ENCODE measurements around the gene MAP2K2. TPM values are rescaled to one million over a fixed set of nuclear protein-coding genes. Genes with fewer than 3 reads are reported as not detected.

The MAP2K2 gene
- total RNA-seq, 2 donors from 2014 or later, result 51.2 to 71.8 TPM

DNA sequence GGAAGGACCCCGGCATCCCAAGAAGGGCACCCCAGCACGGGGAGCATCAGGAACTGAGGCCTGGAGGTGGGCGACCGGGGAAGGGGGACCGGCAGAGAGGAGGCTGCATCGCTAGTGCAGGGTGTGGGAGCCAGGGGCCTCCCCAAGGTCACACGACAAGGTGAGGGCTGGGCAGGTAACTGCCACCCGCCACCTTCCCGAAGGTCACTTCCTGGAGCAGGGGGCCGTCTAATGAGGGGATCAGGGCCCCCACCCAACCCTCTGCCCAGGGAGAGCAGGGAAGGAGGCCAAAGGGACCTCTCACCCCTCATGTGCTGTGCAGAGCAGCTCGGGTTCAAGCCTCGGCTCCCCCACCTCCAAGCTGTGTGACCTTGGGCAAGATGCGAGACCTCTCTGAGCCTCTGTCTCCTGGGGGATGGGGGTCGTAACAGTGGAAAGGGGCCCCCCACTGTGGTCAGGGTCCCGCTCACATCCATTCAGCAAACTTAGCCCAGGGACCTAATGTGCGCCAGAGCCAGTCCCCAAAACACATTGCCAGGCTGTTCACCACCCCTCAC is 63.2 kb downstream of the MAP2K2 start:
- TF ChIP-seq, protein P1, sequence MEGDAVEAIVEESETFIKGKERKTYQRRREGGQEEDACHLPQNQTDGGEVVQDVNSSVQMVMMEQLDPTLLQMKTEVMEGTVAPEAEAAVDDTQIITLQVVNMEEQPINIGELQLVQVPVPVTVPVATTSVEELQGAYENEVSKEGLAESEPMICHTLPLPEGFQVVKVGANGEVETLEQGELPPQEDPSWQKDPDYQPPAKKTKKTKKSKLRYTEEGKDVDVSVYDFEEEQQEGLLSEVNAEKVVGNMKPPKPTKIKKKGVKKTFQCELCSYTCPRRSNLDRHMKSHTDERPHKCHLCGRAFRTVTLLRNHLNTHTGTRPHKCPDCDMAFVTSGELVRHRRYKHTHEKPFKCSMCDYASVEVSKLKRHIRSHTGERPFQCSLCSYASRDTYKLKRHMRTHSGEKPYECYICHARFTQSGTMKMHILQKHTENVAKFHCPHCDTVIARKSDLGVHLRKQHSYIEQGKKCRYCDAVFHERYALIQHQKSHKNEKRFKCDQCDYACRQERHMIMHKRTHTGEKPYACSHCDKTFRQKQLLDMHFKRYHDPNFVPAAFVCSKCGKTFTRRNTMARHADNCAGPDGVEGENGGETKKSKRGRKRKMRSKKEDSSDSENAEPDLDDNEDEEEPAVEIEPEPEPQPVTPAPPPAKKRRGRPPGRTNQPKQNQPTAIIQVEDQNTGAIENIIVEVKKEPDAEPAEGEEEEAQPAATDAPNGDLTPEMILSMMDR (IDR thresholded peaks at IDR 0.05), result no peak
- Histone ChIP-seq H3K9me3 (no peaks in the 10 kb centered on the region), H3K36me3 (no peaks in the 10 kb centered on the region), H3K4me3 (peak overlapping the region; percentile 99), H3K27me3 (replicated peaks; ENCODE audit: insufficient read depth) (no peaks in the 10 kb centered on the region), H3K4me1 (ENCODE audit: control insufficient read depth in 1 of 2, low read depth in 2 of 2) (peaks cover 53 to 67% of the 10 kb centered on the region in 2 donors), H3K27ac (peak overlapping the region; percentile 94 to 100)
- ATAC-seq (ENCODE audit: insufficient number of reproducible peaks, low FRiP score, low read depth) (no peak), DNase-seq (ENCODE audit: low spot score) (no peak)

DNA sequence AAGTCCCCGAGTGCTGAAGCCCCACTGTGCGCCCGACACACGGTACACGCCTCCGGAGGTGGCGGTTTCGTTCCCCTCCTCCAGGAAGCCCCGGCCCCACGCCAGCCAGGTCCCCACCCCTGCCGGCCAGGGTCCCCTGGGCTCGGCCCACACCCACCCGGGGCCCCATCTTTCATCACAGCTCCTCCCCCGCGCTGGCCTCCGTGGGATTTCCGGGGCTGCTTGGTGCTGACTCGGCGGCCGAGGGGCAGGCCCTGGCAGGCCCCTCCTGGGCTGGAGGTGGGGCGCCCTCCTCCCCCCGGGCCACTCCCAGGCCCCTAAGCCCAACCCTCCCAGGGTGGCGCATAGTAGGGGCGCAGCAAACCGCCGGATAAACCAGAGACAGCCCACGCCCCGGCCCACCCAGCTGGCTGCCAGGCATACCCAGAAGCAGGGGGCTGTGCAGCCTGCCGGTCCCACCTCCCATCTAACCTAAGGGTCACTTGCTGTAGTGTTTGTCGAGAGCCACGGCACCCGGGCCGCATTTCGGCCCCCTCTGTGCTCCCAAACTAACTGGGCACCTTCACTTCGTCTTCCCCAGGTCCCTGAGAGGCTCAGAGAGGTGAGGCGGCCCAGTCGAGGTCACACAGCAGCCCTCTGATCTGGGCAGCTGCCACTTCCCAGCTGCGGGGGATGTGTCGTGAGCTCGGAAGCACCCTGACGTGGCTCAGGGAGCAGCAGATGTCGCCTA is 63.9 kb downstream of the MAP2K2 start:
- TF ChIP-seq, protein P1 (IDR thresholded peaks at IDR 0.05), result no peak
- no peak for DNase-seq (ENCODE audit: low spot score)
- H3K9me3 ChIP-seq, result no peaks in the 10 kb centered on the region
- H3K27me3 ChIP-seq (replicated peaks; ENCODE audit: insufficient read depth), result no peaks in the 10 kb centered on the region
- peak overlapping the region; percentile 99 for H3K4me3 ChIP-seq
- H3K27ac ChIP-seq, result peak overlapping the region; percentile 94 to 100
- no peak for ATAC-seq (ENCODE audit: insufficient number of reproducible peaks, low FRiP score, low read depth)
- peaks cover 53 to 67% of the 10 kb centered on the region in 2 donors for H3K4me1 ChIP-seq (ENCODE audit: control insufficient read depth in 1 of 2, low read depth in 2 of 2)
- H3K36me3 ChIP-seq, result peaks cover 4% of the 10 kb centered on the region

DNA sequence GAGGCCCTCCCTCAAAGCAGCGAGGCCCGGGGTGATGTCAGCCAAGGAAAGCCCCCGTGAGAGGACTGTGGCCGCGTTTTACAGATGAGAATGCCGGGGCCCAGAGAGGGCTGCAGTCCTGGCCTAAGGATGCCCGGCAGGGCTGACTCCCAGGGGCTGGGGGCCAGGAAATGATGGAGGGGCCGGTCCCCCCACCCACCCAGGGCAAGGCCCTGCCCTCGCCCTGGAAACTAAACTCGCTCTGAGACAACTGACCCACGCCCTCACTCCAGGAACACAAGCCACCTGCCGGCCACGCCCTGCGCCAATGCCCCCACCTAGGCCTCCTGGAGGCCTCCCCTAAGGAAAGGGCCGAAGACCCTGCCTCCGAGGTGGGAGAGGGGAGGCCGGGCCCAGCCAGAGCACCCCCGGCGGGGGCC is 64.5 kb downstream of the MAP2K2 start:
- TF ChIP-seq, protein P1 (IDR thresholded peaks at IDR 0.05), result no peak
- no peak for DNase-seq (ENCODE audit: low spot score)
- H3K4me3 ChIP-seq, result peak overlapping the region; percentile 99

DNA sequence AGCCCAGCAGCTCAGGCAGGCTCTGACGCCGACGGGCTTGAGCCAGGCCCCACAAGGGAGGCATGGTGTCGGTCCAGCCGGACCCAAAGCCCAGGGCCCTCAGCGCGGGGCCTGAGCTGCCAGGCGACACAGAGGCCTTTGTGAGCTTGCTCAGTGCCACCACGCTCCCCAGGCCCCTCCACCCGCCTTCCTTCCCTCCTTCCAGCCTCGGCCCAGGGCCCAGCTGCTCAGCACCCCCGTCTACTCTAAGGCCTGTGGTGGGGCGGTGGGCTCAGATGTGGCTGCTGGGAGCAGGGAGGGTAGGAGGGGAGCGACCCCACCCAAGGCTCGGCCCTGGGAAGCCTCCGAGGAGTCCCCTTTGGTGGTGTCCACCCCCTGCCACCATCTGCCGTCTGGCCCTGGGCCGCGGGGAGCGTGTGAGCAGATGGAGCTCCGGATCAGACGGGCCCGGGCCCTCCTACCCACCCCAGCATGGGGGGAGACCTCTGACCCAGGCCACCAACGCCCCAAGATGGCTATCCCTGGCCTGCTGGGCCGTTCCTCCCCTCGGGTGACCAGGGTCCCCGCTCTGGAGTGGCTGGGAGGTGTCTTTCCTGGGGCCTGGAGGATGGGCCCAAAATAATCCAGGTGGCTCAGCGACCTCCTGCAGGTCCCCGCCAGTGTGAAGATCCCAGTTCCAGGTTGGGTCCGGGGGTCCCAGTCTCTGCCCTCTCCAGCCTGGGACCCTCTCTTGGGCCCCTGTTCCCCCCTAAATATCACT is 65.0 kb downstream of the MAP2K2 start:
- peaks cover 53 to 66% of the 10 kb centered on the region in 2 donors for H3K4me1 ChIP-seq (ENCODE audit: control insufficient read depth in 1 of 2, low read depth in 2 of 2)
- H3K36me3 ChIP-seq, result peaks cover 16% of the 10 kb centered on the region
- DNase-seq (ENCODE audit: low spot score) (no peak), ATAC-seq (ENCODE audit: insufficient number of reproducible peaks, low FRiP score, low read depth) (no peak)
- H3K4me3 ChIP-seq, result peak overlapping the region; percentile 99
- peak overlapping the region; percentile 94 to 100 for H3K27ac ChIP-seq
- H3K27me3 ChIP-seq (replicated peaks; ENCODE audit: insufficient read depth), result no peaks in the 10 kb centered on the region
- H3K9me3 ChIP-seq, result no peaks in the 10 kb centered on the region
- TF ChIP-seq, protein P1 (IDR thresholded peaks at IDR 0.05), result no peak

More for the DNA sequence above, 64.5 kb downstream of the MAP2K2 start:
- no peak for ATAC-seq (ENCODE audit: insufficient number of reproducible peaks, low FRiP score, low read depth)
- Histone ChIP-seq H3K27ac (peak overlapping the region; percentile 94 to 100), H3K36me3 (peaks cover 10% of the 10 kb centered on the region), H3K9me3 (no peaks in the 10 kb centered on the region), H3K27me3 (replicated peaks; ENCODE audit: insufficient read depth) (no peaks in the 10 kb centered on the region), H3K4me1 (ENCODE audit: control insufficient read depth in 1 of 2, low read depth in 2 of 2) (peaks cover 53 to 67% of the 10 kb centered on the region in 2 donors)
